ENCODE measurements around the gene COX7A2. TPM values are rescaled to one million over a fixed set of nuclear protein-coding genes. Genes with fewer than 3 reads are reported as not detected.

Gene COX7A2
- total RNA-seq, 6 experiments from 2014 or later: 159 to 345 (median 218) TPM

GRCh38 chr6:75246386-75246785, 2.8 kb upstream of the COX7A2 start:
- Histone ChIP-seq H3K27ac (no peak overlapping the region), H3K4me3 (no peak overlapping the region), H3K4me1 (peaks cover 0 to 8% (median 0%) of the 10 kb centered on the region in 4 donors), H3K36me3 (peaks cover 0 to 1% (median 0%) of the 10 kb centered on the region in 4 donors), H3K27me3 (no peaks in the 10 kb centered on the region), H3K9me3 (no peaks in the 10 kb centered on the region)
- ATAC-seq (no peak), DNase-seq (no peak)
- TF ChIP-seq CTCF (IDR thresholded peaks at IDR 0.05) (no peak), POLR2A (IDR thresholded peaks at IDR 0.05) (no peak)
- intact Hi-C loops (cut with DNase I): no loop called here
- 52% methylated on average over 2 of the region's 2 CpGs for WGBS (ENCODE audit: insufficient coverage, low coverage, low lambda C conversion rate, missing lambda C conversion rate)

GRCh38 chr6:75244063-75244584, 523 bp upstream of the COX7A2 start:
- no peaks in the 10 kb centered on the region for H3K9me3 ChIP-seq
- H3K27me3 ChIP-seq: no peaks in the 10 kb centered on the region
- TF ChIP-seq CTCF (IDR thresholded peaks at IDR 0.05): no peak
- TF ChIP-seq POLR2A (IDR thresholded peaks at IDR 0.05): no peak
- ATAC-seq (peak; percentile 3 to 45 (median 8)), DNase-seq (no peak)
- peaks cover 0 to 18% (median 7%) of the 10 kb centered on the region in 4 donors for H3K36me3 ChIP-seq
- H3K4me3 ChIP-seq: peak overlapping the region; percentile 45 to 85 (median 71)
- H3K27ac ChIP-seq: peak overlapping the region; percentile 74 to 89 (median 74)
- 9% methylated on average over 15 of the region's 15 CpGs for WGBS (ENCODE audit: insufficient coverage, low coverage, low lambda C conversion rate, missing lambda C conversion rate)
- intact Hi-C loops (cut with DNase I): no loop called here
- H3K4me1 ChIP-seq: peaks cover 0 to 8% (median 0%) of the 10 kb centered on the region in 4 donors

- no peak overlapping the region for H3K27ac ChIP-seq
- H3K27me3 ChIP-seq: no peaks in the 10 kb centered on the region
- no peaks in the 10 kb centered on the region for H3K9me3 ChIP-seq
- H3K4me1 ChIP-seq: peaks cover 0 to 3% (median 0%) of the 10 kb centered on the region in 4 donors
- no peak overlapping the region for H3K4me3 ChIP-seq
- DNase-seq: no peak
- H3K36me3 ChIP-seq: peaks cover 0 to 41% (median 18%) of the 10 kb centered on the region in 4 donors
- ATAC-seq: no peak
- intact Hi-C loops (cut with DNase I): no loop called here
- 72% methylated on average over 2 of the region's 4 CpGs for WGBS (ENCODE audit: insufficient coverage, low coverage, low lambda C conversion rate, missing lambda C conversion rate)
- TF ChIP-seq POLR2A (IDR thresholded peaks at IDR 0.05) (no peak), CTCF (IDR thresholded peaks at IDR 0.05) (no peak)
Measured at GRCh38 chr6:75236630-75237029, 7.0 kb downstream of the COX7A2 start.

GRCh38 chr6:75235271-75235670, 8.3 kb downstream of the COX7A2 start:
- Histone ChIP-seq H3K4me1 (no peaks in the 10 kb centered on the region), H3K36me3 (peaks cover 0 to 33% (median 15%) of the 10 kb centered on the region in 4 donors), H3K27me3 (no peaks in the 10 kb centered on the region), H3K4me3 (no peak overlapping the region), H3K9me3 (no peaks in the 10 kb centered on the region), H3K27ac (no peak overlapping the region)
- no peak for DNase-seq
- 83% methylated on average over 2 of the region's 2 CpGs for WGBS (ENCODE audit: insufficient coverage, low coverage, low lambda C conversion rate, missing lambda C conversion rate)
- no peak for TF ChIP-seq POLR2A (IDR thresholded peaks at IDR 0.05)
- no peak for TF ChIP-seq CTCF (IDR thresholded peaks at IDR 0.05)
- intact Hi-C loops (cut with DNase I): no loop called here
- no peak for ATAC-seq
